Suprapubic skin (tissue), 4 donors: Measurements from ENCODE around the gene RUFY3.

Experiments
- CTCF ChIP-seq, 2 donors: fragments of 200-600 bp in 1 of 2; fragments of 450-650 bp in 1 of 2; sonication (generic) in 1 of 2; IDR thresholded peaks; one replicate each; pipeline ENCODE4 v1.5.1; 2016 to 2019; ENCODE audit warnings: antibody characterized with exemption in 2 of 2, mild to moderate bottlenecking in 1 of 2, moderate library complexity in 1 of 2
- EP300 ChIP-seq: sonication (generic); formaldehyde crosslinking; IDR thresholded peaks from one replicate; pipeline ENCODE4 v1.6.1; 2017; ENCODE audit warnings: antibody characterized with exemption
- POLR2A ChIP-seq, 2 donors: fragments of 450-650 bp; IDR thresholded peaks; one replicate each; pipeline ENCODE4 v1.6.1; 2017; ENCODE audit warnings: antibody characterized with exemption in 2 of 2, mild to moderate bottlenecking in 2 of 2, moderate library complexity in 2 of 2
- POLR2AphosphoS5 ChIP-seq, 3 donors: sonication (generic); formaldehyde crosslinking; IDR thresholded peaks; one replicate each; pipeline ENCODE4 v1.6.1; 2017; ENCODE audit warnings: antibody characterized with exemption in 3 of 3

GRCh38 chr4:70749313-70749712, 27.5 kb downstream of the RUFY3 start:
- TF ChIP-seq POLR2A (IDR thresholded peaks at IDR 0.05) = no peak
- TF ChIP-seq EP300 = no peak
- TF ChIP-seq POLR2AphosphoS5 (IDR thresholded peaks at IDR 0.05) = no peak
- no peak for TF ChIP-seq CTCF (IDR thresholded peaks at IDR 0.05)
